ENCODE results near the gene DCDC2.

DNA sequence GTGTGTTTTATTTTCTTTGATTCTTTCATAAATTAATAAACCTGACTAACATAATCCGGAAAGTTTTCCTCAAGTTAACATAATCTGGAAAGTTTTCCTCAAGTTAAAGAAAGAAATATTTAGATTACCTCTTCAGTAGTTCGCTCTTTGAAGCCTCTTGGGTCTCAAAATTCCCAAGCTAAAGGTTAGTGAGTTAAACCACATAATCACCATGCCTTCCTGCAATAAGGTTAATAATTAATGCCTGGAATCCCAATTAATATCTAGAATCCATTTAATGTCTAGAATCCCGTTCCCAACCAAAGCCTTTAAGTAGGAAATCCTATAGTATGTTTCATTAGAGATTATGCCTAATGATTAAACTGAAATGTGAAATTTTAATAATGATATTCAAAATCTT is 12.9 kb downstream of the DCDC2 start:
- TF ChIP-seq, protein P1, sequence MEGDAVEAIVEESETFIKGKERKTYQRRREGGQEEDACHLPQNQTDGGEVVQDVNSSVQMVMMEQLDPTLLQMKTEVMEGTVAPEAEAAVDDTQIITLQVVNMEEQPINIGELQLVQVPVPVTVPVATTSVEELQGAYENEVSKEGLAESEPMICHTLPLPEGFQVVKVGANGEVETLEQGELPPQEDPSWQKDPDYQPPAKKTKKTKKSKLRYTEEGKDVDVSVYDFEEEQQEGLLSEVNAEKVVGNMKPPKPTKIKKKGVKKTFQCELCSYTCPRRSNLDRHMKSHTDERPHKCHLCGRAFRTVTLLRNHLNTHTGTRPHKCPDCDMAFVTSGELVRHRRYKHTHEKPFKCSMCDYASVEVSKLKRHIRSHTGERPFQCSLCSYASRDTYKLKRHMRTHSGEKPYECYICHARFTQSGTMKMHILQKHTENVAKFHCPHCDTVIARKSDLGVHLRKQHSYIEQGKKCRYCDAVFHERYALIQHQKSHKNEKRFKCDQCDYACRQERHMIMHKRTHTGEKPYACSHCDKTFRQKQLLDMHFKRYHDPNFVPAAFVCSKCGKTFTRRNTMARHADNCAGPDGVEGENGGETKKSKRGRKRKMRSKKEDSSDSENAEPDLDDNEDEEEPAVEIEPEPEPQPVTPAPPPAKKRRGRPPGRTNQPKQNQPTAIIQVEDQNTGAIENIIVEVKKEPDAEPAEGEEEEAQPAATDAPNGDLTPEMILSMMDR (conservative IDR thresholded peaks at IDR 0.05 in 1 of 2, IDR thresholded peaks at IDR 0.05 in 1 of 2; ENCODE audit: extremely low read depth in 1 of 2, insufficient read depth in 1 of 2, low read depth in 1 of 2, low read length in 2 of 2) = no peak
- no peak for TF ChIP-seq EZH2 (IDR thresholded peaks at IDR 0.05; ENCODE audit: borderline replicate concordance, low read length)

Measured in mammary epithelial cell (primary cell).